ENCODE results near the gene ADGRF1. TPM values are rescaled to one million over a fixed set of nuclear protein-coding genes. Genes with fewer than 3 reads are reported as not detected.

The ADGRF1 gene
- total RNA-seq, 2 donors from 2014 or later = 1.7 to 2.0 TPM

- H3K36me3 ChIP-seq = no peaks in the 10 kb centered on the region
- H3K9ac ChIP-seq (ENCODE audit: low read depth in 2 of 2, low read length in 2 of 2) = no peak overlapping the region
- no peak for TF ChIP-seq CTCF (IDR thresholded peaks at IDR 0.05)
- no peak for DNase-seq
- intact Hi-C loops (cut with DNase I) = no loop called here
- H3K27ac ChIP-seq = no peak overlapping the region
- H3K4me3 ChIP-seq = no peak overlapping the region
- H3K27me3 ChIP-seq = no peaks in the 10 kb centered on the region
- no peaks in the 10 kb centered on the region for H3K9me3 ChIP-seq
- H3K4me1 ChIP-seq = no peaks in the 10 kb centered on the region
These were observed 74.2 kb downstream of the ADGRF1 start for GRCh38 chr6:46967826-46968349.

GRCh38 chr6:46964716-46965519 is 77.2 kb downstream of the ADGRF1 start:
- Histone ChIP-seq H3K9me3 (no peaks in the 10 kb centered on the region), H3K27ac (no peak overlapping the region), H3K36me3 (no peaks in the 10 kb centered on the region), H3K4me3 (no peak overlapping the region), H3K27me3 (no peaks in the 10 kb centered on the region), H3K4me1 (no peaks in the 10 kb centered on the region), H3K9ac (ENCODE audit: low read depth in 2 of 2, low read length in 2 of 2) (no peak overlapping the region)
- intact Hi-C loops (cut with DNase I) = no loop called here
- TF ChIP-seq CTCF (IDR thresholded peaks at IDR 0.05) = no peak
- DNase-seq = no peak

GRCh38 chr6:46963626-46964025 is 78.5 kb downstream of the ADGRF1 start:
- H3K4me3 ChIP-seq = no peak overlapping the region
- TF ChIP-seq CTCF (IDR thresholded peaks at IDR 0.05) = no peak
- intact Hi-C loops (cut with DNase I) = no loop called here

GRCh38 chr6:46963039-46963438 is 79.1 kb downstream of the ADGRF1 start:
- intact Hi-C loops (cut with DNase I) = no loop called here
- Histone ChIP-seq H3K4me1 (no peaks in the 10 kb centered on the region), H3K9me3 (no peaks in the 10 kb centered on the region), H3K4me3 (no peak overlapping the region), H3K27ac (no peak overlapping the region), H3K27me3 (no peaks in the 10 kb centered on the region), H3K9ac (ENCODE audit: low read depth in 2 of 2, low read length in 2 of 2) (no peak overlapping the region), H3K36me3 (no peaks in the 10 kb centered on the region)
- DNase-seq = no peak
- TF ChIP-seq CTCF (IDR thresholded peaks at IDR 0.05) = no peak

More at GRCh38 chr6:46963626-46964025, 78.5 kb downstream of the ADGRF1 start:
- DNase-seq = no peak
- H3K27ac ChIP-seq = no peak overlapping the region
- no peaks in the 10 kb centered on the region for H3K27me3 ChIP-seq
- H3K4me1 ChIP-seq = no peaks in the 10 kb centered on the region
- H3K36me3 ChIP-seq = no peaks in the 10 kb centered on the region
- no peaks in the 10 kb centered on the region for H3K9me3 ChIP-seq
- H3K9ac ChIP-seq (ENCODE audit: low read depth in 2 of 2, low read length in 2 of 2) = no peak overlapping the region

- DNase-seq = no peak
- Histone ChIP-seq H3K4me1 (no peaks in the 10 kb centered on the region), H3K9ac (ENCODE audit: low read depth in 2 of 2, low read length in 2 of 2) (no peak overlapping the region), H3K9me3 (no peaks in the 10 kb centered on the region), H3K4me3 (no peak overlapping the region), H3K36me3 (no peaks in the 10 kb centered on the region), H3K27ac (no peak overlapping the region), H3K27me3 (no peaks in the 10 kb centered on the region)
- no peak for TF ChIP-seq CTCF (IDR thresholded peaks at IDR 0.05)
- intact Hi-C loops (cut with DNase I) = no loop called here
These were observed 80.4 kb downstream of the ADGRF1 start for GRCh38 chr6:46961711-46962110.

Data from colonic mucosa (tissue), 4 donors.